ENCODE measurements around the gene PLEKHH3.

GRCh38 chr17:42723636-42724035 is 46.8 kb upstream of the PLEKHH3 start:
- TF ChIP-seq POLR2A (IDR thresholded peaks at IDR 0.05) (no peak), EP300 (IDR thresholded peaks at IDR 0.05) (no peak)
- TF ChIP-seq, protein P1, sequence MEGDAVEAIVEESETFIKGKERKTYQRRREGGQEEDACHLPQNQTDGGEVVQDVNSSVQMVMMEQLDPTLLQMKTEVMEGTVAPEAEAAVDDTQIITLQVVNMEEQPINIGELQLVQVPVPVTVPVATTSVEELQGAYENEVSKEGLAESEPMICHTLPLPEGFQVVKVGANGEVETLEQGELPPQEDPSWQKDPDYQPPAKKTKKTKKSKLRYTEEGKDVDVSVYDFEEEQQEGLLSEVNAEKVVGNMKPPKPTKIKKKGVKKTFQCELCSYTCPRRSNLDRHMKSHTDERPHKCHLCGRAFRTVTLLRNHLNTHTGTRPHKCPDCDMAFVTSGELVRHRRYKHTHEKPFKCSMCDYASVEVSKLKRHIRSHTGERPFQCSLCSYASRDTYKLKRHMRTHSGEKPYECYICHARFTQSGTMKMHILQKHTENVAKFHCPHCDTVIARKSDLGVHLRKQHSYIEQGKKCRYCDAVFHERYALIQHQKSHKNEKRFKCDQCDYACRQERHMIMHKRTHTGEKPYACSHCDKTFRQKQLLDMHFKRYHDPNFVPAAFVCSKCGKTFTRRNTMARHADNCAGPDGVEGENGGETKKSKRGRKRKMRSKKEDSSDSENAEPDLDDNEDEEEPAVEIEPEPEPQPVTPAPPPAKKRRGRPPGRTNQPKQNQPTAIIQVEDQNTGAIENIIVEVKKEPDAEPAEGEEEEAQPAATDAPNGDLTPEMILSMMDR (IDR thresholded peaks at IDR 0.05) = no peak

Measured in suprapubic skin (tissue), 3 donors.